GM21723 (cell line): ENCODE results near the gene GNG2.

Experiments used
- ATAC-seq: cut with Tn5 transposase; IDR thresholded peaks from one replicate; pipeline ENCODE4 v1.9.1; 2021; ENCODE audit warnings: mild to moderate bottlenecking, moderate library complexity; ENCODE audit not compliant: unreplicated experiment

Gene GNG2

DNA sequence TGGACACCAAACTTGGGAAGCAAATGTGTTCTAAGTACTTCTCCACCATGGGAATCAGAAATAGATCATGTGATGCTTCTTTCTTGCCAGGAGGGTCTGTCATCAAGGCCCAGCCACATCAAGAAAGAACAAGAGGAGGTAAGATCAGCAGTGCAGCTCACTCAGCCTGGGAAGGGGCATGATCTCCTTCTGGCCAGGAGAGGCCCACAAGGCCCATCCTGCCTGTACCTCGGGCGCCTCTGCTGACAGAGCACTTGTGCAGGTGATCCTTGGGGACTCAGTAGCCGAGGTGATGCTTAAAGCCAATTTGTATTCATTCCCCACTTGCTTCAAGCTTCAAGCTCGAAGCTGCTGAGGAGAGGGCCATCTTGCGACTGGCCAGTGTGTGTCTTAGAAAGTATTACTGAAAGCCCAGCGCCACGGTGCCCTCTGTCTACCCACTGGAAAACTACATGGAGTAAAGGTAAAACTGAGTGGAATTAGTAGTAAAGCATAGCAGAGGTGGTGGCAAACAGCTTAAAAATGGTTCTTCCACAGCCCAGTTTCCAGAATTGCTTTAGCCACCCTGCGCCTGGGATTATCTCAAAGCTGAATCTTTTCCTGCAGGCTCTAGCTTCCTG is 155.1 kb downstream of the GNG2 start:
- no peak for ATAC-seq

- no peak for ATAC-seq
These were observed 157.8 kb downstream of the GNG2 start for GRCh38 chr14:52018252-52018651.

DNA sequence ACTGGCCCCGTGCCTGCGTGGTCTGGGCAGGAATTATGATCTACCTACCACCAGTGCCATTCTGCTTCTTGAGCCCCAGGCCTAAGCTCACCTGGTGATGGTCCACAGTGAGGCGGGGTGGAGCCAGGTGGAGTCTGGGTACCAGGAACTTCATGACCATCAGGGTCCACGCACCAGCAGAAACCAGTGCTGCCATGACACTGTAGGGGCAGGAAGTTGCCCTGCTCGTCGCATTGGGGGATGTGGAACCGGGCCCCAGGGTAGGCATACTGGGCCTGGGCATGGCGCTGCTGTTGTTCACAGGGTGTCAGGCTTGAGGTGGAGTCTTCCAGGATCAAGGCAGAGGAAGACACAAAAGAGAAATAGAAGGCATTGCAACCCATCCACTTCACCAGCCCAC is 158.6 kb downstream of the GNG2 start:
- ATAC-seq, result no peak
